A549 (cell line): ENCODE results near the gene ABLIM1.

Source experiments
- EP300 ChIP-seq, 2 experiments: fragments of >200 bp; sonication (Bioruptor Twin); formaldehyde crosslinking; IDR thresholded peaks; 2 replicates in 1 of 2; 3 replicates in 1 of 2; pipeline ENCODE4 v1.6.1; 2016 to 2017
- HMGXB4 ChIP-seq: fragments of 250-450 bp; sonication (Bioruptor Pico); IDR thresholded peaks from 2 replicates; pipeline ENCODE4 v1.5.0; 2021; ENCODE audit warnings: mild to moderate bottlenecking, moderate library complexity, borderline replicate concordance
- JUNB ChIP-seq: fragments of >200 bp; sonication (Bioruptor Twin); formaldehyde crosslinking; IDR thresholded peaks from 2 replicates; pipeline ENCODE4 v1.6.1; 2016
- KDM5A ChIP-seq: fragments of 200-600 bp; sonication (generic); IDR thresholded peaks from 2 replicates; pipeline ENCODE4 v1.6.1; 2016; ENCODE audit warnings: antibody characterized with exemption, mild to moderate bottlenecking
- RAD21 ChIP-seq, 2 experiments: fragments of >200 bp in 1 of 2; sonication (Bioruptor Twin) in 1 of 2; formaldehyde crosslinking in 1 of 2; IDR thresholded peaks in 1 of 2; conservative IDR thresholded peaks in 1 of 2; 2 replicates in 1 of 2; 3 replicates in 1 of 2; pipeline ENCODE4 v1.6.1; 2012 to 2018; ENCODE audit warnings: inconsistent platforms in 1 of 2
- RFX5 ChIP-seq: fragments of 450-650 bp; IDR thresholded peaks from 2 replicates; pipeline ENCODE4 v1.7.1; 2014; ENCODE audit warnings: antibody characterized with exemption, mild to moderate bottlenecking, moderate library complexity
- USF2 ChIP-seq: fragments of 450-650 bp; IDR thresholded peaks from 2 replicates; pipeline ENCODE4 v1.6.1; 2014; ENCODE audit warnings: antibody characterized with exemption
- TF ChIP-seq, protein P1 (sequence below): fragments of >200 bp; sonication (Bioruptor Twin); formaldehyde crosslinking; IDR thresholded peaks from 3 replicates; pipeline ENCODE4 v1.5.1; 2016
- TF ChIP-seq, protein P2 (sequence below): fragments of 200-600 bp; sonication (generic); IDR thresholded peaks from 2 replicates; pipeline ENCODE4 v1.6.1; 2016; ENCODE audit warnings: antibody characterized with exemption, mild to moderate bottlenecking, moderate library complexity

DNA sequence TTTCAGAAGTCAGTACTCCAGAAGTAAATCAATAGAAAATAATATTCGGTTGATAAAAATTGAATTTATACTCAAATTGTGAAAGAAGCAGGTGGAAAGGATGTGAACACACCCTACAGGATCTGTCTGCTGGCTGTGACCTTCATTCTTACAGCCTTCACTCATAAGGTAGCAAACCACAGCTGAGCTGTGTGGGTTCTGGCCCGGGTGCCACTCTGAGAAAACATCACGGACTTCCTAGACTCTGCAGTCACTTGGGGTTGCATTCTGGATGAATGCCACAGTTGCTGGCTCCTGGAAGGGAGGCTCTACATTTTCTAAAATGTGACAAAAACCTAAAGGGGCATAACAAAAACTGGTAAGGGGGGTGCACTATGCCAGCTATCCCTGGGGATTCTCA lies 36.0 kb upstream of the ABLIM1 start:
- TF ChIP-seq, protein P1, sequence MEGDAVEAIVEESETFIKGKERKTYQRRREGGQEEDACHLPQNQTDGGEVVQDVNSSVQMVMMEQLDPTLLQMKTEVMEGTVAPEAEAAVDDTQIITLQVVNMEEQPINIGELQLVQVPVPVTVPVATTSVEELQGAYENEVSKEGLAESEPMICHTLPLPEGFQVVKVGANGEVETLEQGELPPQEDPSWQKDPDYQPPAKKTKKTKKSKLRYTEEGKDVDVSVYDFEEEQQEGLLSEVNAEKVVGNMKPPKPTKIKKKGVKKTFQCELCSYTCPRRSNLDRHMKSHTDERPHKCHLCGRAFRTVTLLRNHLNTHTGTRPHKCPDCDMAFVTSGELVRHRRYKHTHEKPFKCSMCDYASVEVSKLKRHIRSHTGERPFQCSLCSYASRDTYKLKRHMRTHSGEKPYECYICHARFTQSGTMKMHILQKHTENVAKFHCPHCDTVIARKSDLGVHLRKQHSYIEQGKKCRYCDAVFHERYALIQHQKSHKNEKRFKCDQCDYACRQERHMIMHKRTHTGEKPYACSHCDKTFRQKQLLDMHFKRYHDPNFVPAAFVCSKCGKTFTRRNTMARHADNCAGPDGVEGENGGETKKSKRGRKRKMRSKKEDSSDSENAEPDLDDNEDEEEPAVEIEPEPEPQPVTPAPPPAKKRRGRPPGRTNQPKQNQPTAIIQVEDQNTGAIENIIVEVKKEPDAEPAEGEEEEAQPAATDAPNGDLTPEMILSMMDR, result no peak
- TF ChIP-seq KDM5A, result no peak
- TF ChIP-seq RAD21 (conservative IDR thresholded peaks at IDR 0.05 in 1 of 2, IDR thresholded peaks at IDR 0.05 in 1 of 2), result no peak
- TF ChIP-seq EP300 (IDR thresholded peaks at IDR 0.05), result no peak
- no peak for TF ChIP-seq RFX5
- TF ChIP-seq JUNB, result no peak
- no peak for TF ChIP-seq USF2
- TF ChIP-seq, protein P2, sequence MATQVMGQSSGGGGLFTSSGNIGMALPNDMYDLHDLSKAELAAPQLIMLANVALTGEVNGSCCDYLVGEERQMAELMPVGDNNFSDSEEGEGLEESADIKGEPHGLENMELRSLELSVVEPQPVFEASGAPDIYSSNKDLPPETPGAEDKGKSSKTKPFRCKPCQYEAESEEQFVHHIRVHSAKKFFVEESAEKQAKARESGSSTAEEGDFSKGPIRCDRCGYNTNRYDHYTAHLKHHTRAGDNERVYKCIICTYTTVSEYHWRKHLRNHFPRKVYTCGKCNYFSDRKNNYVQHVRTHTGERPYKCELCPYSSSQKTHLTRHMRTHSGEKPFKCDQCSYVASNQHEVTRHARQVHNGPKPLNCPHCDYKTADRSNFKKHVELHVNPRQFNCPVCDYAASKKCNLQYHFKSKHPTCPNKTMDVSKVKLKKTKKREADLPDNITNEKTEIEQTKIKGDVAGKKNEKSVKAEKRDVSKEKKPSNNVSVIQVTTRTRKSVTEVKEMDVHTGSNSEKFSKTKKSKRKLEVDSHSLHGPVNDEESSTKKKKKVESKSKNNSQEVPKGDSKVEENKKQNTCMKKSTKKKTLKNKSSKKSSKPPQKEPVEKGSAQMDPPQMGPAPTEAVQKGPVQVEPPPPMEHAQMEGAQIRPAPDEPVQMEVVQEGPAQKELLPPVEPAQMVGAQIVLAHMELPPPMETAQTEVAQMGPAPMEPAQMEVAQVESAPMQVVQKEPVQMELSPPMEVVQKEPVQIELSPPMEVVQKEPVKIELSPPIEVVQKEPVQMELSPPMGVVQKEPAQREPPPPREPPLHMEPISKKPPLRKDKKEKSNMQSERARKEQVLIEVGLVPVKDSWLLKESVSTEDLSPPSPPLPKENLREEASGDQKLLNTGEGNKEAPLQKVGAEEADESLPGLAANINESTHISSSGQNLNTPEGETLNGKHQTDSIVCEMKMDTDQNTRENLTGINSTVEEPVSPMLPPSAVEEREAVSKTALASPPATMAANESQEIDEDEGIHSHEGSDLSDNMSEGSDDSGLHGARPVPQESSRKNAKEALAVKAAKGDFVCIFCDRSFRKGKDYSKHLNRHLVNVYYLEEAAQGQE, result no peak
- TF ChIP-seq HMGXB4 (CRISPR knock-in tag), result no peak
